Measurements from ENCODE around the gene DENND1A. TPM values are rescaled to one million over a fixed set of nuclear protein-coding genes. Genes with fewer than 3 reads are reported as not detected.

DENND1A gene
- total RNA-seq, 1 donor from 2014 or later = 37.3 TPM

- no peaks in the 10 kb centered on the region for H3K9me3 ChIP-seq
- no peak overlapping the region for H3K27ac ChIP-seq
- H3K36me3 ChIP-seq = no peaks in the 10 kb centered on the region
- no peak for TF ChIP-seq CTCF (IDR thresholded peaks at IDR 0.05)
- intact Hi-C loops (cut with DNase I) = no loop called here
- H3K4me3 ChIP-seq = no peak overlapping the region
- no peaks in the 10 kb centered on the region for H3K4me1 ChIP-seq
- no peak for DNase-seq (ENCODE audit: low spot score in 2 of 2)
- no peaks in the 10 kb centered on the region for H3K27me3 ChIP-seq
Observed at GRCh38 chr9:123470121-123470782, 459.7 kb downstream of the DENND1A start.

- no peak for DNase-seq (ENCODE audit: low spot score in 2 of 2)
- H3K4me1 ChIP-seq = no peaks in the 10 kb centered on the region
- H3K4me3 ChIP-seq = no peak overlapping the region
- H3K27me3 ChIP-seq = no peaks in the 10 kb centered on the region
- H3K36me3 ChIP-seq = no peaks in the 10 kb centered on the region
- no peaks in the 10 kb centered on the region for H3K9me3 ChIP-seq
- TF ChIP-seq CTCF (IDR thresholded peaks at IDR 0.05) = no peak
- H3K27ac ChIP-seq = no peak overlapping the region
- intact Hi-C loops (cut with DNase I) = no loop called here
Observed at GRCh38 chr9:123469282-123469681, 460.6 kb downstream of the DENND1A start.

- DNase-seq (ENCODE audit: low spot score in 2 of 2) = no peak
- Histone ChIP-seq H3K27ac (no peak overlapping the region), H3K4me3 (no peak overlapping the region), H3K36me3 (no peaks in the 10 kb centered on the region), H3K4me1 (no peaks in the 10 kb centered on the region), H3K9me3 (no peaks in the 10 kb centered on the region), H3K27me3 (no peaks in the 10 kb centered on the region)
- TF ChIP-seq CTCF (IDR thresholded peaks at IDR 0.05) = no peak
- intact Hi-C loops (cut with DNase I) = no loop called here
Observed at GRCh38 chr9:123468541-123468940, 461.4 kb downstream of the DENND1A start.

- Histone ChIP-seq H3K36me3 (no peaks in the 10 kb centered on the region), H3K27me3 (no peaks in the 10 kb centered on the region), H3K4me3 (no peak overlapping the region), H3K4me1 (no peaks in the 10 kb centered on the region), H3K9me3 (no peaks in the 10 kb centered on the region), H3K27ac (no peak overlapping the region)
- TF ChIP-seq CTCF (IDR thresholded peaks at IDR 0.05) = no peak
- no peak for DNase-seq (ENCODE audit: low spot score in 2 of 2)
- intact Hi-C loops (cut with DNase I) = no loop called here
Observed at GRCh38 chr9:123465304-123465703, 464.6 kb downstream of the DENND1A start.

GRCh38 chr9:123460091-123460490, 469.8 kb downstream of the DENND1A start:
- intact Hi-C loops (cut with DNase I) = no loop called here
- DNase-seq (ENCODE audit: low spot score in 2 of 2) = no peak
- Histone ChIP-seq H3K36me3 (peaks cover 0 to 11% of the 10 kb centered on the region in 2 donors), H3K27ac (no peak overlapping the region), H3K27me3 (no peaks in the 10 kb centered on the region), H3K9me3 (no peaks in the 10 kb centered on the region), H3K4me3 (no peak overlapping the region), H3K4me1 (no peaks in the 10 kb centered on the region)
- TF ChIP-seq CTCF (IDR thresholded peaks at IDR 0.05) = no peak

- Histone ChIP-seq H3K9me3 (no peaks in the 10 kb centered on the region), H3K27me3 (no peaks in the 10 kb centered on the region), H3K4me1 (no peaks in the 10 kb centered on the region), H3K36me3 (peaks cover 0 to 11% of the 10 kb centered on the region in 2 donors), H3K4me3 (no peak overlapping the region), H3K27ac (no peak overlapping the region)
- TF ChIP-seq CTCF (IDR thresholded peaks at IDR 0.05) = no peak
- DNase-seq (ENCODE audit: low spot score in 2 of 2) = no peak
- intact Hi-C loops (cut with DNase I) = no loop called here
Observed at GRCh38 chr9:123457583-123457982, 472.3 kb downstream of the DENND1A start.

Measured in ascending aorta (tissue), 2 donors.